Lung microvascular endothelial cell (primary cell): ENCODE measurements around the gene INTS11. TPM values are rescaled to one million over a fixed set of nuclear protein-coding genes. Genes with fewer than 3 reads are reported as not detected.

Experiments
- DNase-seq, 2 donors: peaks; one replicate each; pipeline versions ENCODE4 v3.0.0 to v3.0.0-alpha.2; 2010; ENCODE audit warnings: low read depth in 2 of 2
- total RNA-seq: library from RNA; depleted of rRNA; stranded (reverse); fragments of >200 nt; gene quantifications from 2 replicates; pipeline ENCODE4 v1.2.1, GENCODE V29; 2014

The INTS11 gene
- total RNA-seq, 1 donor from 2014 or later = 50.4 TPM

DNA sequence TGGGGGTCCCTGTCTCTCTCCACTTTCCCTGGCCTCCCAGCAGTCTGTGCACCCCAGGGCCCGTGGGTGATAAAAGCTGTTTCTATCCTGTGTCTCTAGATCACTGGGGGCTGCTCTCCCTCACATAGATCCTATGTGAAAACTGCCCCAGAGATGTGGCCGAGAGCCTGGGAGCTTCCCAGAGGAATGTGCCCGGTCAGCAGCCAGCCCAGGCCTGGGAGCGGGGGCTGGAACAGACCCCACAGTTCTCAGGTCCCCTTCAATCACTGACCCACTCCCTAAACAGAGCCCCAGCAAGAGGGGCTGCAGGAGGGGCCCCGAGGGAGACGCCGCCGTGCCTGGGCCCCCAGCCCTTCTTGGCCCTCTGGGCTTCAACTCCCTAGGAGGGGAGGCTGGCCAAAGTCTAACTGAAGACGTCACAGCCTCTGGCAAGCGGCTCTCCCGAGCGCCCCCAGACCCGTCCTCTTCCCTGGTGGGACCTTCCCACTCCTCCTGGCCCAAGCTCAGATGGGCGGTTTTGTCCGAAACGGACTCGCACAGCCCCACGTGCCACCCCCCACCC lies 33.5 kb upstream of the INTS11 start:
- DNase-seq = no peak

DNA sequence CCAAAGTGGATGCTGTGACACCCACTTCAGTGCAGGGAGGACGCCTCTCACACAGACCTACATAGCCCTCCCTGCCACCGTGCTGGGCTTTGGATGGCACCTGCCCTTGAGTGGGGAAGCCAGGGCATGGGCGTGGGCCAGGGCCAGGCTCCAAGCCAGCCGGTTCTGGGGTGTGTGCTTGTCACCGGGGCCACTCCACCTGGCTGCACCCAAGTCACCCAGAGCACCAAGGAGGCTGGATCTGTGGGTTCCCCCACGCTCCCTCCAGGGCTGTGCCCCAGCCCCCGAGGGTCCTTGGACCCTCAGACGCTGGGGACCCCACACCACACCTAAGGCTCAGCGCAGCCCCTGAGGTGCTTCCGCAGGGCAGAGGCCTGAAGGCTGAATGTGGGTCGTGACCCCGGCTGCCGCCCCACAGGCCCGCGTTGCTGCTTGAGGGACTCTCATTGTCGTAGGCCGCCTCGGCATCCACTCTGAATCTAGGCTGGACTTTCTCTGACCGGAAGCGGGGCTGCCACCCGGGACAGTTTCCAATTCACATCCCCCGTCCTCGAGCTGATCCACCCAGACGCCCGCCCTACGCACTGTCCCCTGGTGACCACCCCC lies 32.4 kb upstream of the INTS11 start:
- DNase-seq = no peak

DNA sequence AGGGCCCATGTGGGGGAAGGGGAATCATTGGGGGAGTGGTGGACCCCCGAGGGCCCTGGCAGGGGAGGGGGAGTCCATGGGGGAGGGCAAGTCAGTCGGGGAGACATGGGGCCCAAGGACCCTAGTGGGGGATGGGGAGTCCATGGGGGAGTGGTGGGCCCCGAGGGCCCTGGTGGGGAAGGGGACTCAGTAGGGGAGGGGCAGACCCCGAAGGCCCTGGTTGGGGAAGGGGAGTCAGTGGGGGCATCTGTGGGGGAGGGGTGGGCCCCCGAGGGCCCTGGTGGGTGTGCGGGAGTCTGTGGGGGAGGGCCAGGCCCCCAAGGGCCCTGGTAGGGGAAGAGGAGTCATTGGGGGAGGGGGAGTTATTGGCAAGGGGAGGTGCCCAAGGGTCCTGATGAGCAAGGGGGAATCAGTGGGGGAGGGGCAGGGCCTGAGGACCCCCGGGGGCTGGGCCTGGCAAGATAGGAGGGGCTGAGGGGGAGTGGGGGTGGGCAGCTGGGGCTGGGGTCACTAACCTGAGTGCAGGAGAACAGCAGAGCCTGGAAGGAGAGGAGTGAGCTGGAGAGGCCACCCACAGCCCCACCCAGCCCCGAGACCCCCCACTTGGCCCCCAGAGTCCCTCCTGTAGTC lies 31.8 kb upstream of the INTS11 start:
- no peak for DNase-seq

DNA sequence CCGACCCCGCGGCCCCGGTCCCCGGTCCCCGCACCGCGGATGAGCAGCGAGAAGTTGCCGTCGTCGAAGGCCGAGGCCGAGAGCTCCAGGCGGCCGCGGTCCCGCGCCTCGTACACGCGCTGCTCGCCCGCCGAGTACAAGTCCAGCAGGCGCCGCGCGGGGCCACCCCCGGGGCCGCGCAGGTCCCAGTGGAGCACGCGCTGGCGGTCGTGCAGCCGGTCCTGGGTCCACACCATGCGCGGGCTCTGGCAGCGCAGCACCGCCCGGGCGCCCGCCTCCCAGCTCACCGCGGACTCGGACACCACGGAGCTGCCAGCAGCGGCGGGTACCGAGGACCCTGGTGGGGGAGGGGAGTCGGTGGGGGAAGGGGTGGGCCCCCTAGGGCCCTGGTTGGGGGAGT lies 31.0 kb upstream of the INTS11 start:
- peak; percentile 29 to 55 for DNase-seq

DNA sequence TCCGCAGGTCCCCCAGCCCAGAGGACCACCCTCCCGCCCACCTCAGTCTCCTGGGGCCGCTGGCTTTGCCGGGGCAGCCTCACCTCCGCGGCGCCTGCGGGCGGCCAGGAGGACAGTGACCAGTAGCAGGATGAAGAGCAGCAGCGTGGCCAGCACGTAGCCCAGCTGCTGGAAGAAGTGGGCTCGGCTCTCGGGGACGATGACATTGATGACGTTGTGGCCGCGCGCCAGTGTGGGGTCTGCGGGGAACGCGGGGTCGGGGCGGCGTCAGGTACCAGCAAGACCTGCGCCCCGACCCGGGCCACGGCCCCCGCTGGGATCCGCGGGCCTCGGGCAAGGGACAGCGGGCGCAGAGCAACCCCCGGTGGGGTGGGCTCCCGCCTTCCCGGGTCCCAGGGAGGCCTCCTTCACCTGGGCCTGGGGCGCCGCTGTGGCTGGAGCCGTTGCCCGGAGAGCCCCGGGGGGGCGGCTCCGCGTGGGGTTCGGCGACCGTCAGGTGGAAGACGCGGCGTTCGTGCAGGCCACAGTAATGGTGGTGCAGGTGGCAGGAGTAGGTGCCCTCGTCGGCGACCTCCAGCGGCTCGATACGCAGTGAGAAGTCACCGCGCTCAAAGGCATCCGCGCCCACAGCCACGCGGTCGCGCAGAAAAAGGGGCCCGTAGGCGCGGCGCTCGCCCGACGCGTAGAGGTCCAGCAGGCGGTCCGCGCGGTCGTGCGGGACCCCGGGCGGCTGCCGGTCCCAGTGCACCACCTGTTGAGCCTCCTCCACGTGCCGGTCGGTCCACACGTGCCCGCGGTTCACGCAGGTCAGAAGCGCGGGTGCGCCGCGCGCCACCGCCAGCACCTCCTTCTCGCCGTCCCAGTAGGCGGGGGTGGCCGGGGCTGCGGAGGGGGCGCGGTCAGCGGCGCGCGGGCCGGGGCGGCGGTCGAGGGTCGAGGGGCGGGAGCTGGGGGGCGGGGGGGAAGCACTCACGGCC lies 30.1 kb upstream of the INTS11 start:
- no peak for DNase-seq

DNA sequence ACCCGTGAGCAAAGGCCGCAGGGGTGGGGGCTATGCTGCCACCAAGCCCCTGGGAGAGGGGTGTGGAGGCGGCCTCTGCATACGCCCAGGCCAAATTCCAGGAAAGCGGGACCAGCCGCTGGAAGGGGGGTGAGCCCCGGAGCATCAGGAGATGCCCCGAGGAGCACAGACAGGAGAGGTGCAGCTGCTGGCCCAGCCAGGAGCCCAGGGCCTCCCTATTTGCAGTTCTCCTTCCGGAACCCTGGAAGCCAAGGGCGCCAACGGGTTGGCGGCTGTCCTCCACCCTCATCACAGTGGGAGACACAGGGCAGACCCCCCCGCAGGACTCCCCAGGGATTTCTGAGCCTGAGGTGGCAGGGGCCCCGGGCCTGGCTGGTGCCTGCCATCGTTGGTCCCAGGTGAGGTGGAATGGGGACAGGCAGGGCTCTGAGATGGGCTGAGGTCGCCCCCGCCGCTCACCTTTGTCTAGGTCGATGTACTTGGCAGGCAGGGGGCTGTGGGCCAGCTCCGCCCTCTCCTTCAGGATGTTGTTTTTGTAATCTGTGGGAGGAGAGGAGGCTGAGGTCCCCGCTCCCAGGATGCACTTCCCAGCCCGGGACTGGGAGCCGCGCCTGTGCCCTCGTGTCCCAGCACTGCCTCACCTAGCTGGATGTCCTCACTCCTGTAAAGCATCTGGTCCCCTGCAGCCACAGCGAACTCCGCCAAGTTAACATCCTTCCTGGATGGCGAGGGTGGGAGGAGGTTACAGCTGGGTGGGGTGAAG lies 29.1 kb upstream of the INTS11 start:
- DNase-seq = no peak

DNA sequence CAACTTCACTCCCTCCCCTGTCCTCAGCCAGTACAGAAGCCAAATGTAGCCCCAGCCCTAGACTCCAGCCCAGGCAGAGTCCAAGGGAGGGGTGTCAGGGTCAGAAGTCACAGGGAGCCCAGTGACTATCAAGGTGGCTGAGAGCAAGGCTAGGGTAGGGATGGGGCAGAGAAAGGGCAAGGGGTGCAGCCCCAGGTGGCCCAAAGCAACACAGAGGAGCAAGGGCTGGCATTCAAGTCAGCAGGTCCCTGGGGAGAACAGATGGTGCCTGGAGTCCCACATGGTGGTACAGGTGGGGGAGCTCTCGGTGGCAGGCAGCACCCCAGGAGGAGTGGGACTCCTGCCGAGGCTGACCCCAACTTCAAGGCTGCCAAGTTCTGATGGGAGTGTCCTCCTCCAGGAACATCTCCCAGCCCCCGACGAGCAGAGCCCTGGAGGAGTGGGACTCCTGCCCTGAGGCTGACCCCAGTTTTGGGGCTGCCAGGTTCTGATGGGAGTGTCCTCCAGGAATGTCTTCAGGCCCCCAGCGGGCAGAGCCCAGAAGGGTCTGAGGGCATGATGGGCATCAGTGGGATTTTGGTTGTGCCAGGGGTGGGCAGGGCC lies 28.4 kb upstream of the INTS11 start:
- no peak for DNase-seq

DNA sequence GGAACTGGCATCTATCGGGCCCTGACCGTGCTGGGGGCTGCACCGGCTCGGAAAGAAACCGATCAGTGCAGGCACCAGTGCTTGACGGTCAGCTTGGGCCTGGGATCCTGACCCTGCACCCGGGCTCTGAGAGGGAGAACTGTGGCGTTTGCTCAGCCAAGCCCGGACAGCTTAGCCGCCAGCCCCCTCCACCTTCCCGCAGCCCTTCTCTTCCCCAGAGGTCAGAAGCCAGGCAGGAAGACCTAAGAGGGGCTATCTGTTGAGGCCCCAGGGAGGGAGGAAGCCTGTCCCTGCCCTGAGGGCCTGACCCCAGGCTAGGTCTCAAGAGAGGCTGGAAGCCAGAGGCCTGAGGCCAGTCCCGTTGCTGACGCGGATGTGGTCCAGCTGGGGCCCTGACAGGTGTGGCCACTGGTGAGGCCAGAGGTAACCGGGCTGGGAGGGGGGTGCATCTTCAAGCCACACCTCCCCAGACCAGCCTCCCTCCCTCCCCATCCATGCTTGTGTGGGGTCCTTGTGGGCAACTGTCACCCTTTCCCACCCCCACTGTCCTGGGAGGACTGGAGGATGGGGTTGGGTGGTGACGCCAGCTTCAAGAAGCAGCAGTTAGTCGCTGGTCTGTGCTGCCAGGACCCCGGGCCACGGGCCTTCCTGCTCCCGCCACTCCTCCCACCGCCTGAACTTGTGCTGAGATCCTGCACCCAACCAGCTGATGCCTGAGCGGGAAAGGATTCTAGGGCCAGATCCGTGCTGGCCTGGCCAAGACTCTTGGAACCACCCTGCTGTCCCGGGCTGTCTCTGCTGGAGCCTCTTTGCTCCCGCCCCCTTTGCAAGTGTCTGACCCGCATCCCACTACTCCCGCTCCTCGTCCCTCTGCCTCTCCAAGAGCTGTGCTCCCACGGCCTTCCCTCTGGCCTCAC lies 27.3 kb upstream of the INTS11 start:
- no peak for DNase-seq

DNA sequence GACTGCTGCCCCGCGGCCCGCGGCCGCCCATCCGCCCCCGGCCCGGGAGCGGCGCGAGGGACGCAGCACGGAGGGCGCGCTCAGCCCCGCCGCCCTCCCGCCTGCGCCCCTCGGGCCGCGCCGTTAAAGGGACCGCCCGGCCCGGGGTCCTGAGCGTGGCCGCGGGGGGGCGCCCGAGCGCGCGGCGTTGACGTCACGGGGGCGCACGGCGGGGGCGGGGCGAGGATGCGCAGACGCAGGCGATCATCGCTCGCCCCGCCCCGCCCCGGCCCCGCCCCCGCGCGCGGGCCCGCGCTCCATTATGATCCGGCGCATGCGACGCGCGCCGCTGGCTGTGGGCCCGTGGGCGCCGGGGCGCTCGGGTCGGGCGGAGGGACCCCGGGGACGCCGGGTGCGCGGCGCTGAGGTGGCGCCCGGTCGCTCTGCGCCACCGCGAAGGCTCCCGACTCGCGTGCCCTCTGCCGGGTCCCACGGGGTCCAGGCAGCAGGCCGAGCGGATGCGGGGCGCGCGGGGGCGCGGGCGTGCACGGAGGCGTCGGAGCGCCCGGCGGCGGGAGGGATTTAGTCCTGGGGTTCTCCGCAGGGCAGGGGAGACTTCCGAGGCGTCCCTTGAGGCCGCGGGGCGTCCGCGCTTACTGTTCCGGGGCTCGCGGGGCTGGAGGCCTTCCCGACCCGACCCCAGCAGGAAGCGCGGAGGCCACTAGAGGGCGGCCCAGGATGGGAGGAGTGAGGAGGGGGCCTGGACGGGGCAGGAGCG lies 25.0 kb upstream of the INTS11 start, which contains the start of gene DVL1:
TSS of gene DVL1 (minus strand) at position 163 of the 757 bp plus-strand sequence. CDS start 353 bp downstream, outside the sequence.
- DNase-seq = peak; percentile 58 to 76

DNA sequence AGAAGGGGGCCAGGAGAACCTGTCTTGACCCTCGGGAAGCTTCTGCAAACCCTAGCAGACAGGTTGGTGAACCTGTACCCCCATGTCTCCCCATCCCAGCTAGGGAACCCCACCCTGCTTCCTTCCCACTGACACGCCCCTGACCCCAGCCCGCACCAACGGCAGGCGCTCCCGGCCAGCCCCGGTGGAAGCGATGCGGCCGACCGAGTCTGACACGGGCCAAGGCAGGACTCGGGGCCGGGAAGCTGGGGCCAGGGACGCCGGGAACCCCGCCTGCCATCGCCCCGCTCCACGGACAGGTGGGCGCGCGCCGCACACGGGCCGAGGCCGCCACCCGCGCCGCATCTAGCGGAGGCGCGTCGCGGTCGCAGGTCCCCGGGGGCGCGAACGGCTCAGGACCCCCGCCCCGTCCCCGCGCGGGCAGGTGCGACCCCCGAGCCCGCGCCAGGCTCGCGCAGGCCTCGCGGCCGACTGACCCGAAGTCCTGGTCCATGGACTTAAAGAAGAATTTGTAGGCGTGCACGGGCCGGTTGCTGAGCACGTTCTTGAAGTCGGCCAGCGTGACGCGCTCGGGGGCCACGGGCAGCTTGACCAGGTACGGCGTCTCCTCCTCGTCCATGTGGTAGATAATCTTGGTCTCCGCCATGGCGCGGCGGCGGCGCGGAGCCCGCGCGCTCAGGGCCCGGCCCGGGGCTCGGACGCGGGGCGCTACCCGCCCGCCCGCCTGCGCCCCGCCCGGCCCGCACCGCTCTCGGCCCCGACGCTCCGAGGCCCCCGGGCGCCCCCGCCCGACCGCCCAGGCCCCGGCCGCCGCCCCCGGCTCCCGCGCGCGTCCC lies 24.2 kb upstream of the INTS11 start:
- DNase-seq = peak; percentile 44 to 64

DNA sequence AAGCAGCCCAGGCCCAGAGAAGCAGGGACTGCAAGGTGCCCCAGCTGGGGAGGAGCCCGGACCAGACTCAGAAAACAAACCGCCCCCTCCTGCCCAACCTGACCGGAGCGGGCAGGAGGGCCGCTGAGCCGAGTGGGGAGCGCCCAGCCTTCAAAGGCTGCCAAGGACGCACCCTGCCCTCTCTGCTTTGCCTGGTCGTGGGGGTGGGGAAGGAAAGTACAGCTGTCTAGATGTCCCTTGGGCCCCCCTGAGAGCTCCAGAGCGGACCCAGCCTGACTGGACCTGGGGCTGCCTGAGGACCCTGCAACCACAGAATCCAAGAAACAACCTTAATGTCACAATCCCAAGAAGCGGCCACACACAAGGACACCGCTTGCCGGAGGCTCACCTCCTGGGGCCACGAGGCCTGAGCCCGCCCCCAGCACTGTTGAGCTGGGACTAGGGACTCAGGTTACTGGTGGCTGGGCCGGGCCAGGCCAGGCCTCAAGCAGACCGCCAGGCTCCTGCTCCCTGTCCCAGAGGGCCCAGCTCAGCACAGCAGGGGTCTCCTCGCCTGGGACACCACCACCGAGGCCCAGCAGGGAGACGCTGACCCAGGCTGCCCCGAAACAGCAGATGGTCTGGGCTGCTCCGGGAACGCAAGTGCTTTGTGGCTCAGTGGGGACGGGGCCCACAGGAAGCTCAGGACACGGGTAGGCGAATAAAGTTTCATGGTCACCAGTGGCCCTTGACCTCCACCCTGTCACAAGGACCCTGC lies 23.4 kb upstream of the INTS11 start:
- peak in 1 of 2 donors; percentile 28 for DNase-seq

DNA sequence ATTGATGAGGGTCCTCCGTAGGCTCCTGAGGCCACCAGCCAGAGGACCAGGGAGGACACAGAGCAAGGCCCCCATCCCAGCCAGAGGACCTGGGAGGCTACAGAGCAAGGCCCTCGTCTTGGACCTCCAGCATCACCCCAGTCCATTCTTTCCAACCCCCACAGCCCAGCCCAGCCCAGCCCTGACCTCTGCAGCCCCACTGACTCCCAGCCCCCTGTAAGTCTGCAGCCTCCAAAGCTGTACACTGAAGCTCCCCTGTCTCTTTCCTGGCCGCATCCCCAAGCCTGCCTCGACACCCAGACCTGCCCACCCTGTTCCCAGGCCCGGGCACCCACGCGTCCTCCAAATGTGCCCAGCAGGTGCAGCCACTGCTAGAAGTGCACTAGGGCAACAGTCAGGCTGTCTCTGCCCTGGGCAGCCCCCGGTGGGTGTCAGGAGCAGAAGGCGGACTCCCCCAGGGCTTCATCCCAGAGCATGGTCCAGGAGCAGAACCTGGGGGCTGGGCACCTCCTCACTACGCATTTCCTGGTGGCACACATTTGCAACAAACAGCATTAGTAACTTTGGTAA lies 22.7 kb upstream of the INTS11 start:
- DNase-seq = no peak

DNA sequence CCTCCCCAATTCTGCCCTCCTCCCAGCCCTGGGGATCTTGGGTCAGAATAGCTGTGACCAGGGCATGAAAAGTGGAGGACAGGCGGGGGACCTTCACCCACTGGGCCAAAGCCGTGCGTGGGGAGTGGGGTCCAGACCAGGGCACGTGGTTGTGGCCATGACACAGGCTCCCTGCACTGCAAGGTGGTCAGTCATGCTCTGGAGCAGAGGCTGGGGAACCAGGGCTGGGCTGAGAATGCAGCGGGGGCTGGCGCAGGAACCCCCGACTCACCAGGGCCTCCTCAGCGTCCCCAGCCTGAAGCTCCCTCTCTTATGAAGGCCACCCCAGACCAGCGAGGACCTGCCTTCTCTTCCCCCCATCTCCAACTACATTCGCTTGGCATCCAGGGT lies 22.0 kb upstream of the INTS11 start:
- DNase-seq = no peak

DNA sequence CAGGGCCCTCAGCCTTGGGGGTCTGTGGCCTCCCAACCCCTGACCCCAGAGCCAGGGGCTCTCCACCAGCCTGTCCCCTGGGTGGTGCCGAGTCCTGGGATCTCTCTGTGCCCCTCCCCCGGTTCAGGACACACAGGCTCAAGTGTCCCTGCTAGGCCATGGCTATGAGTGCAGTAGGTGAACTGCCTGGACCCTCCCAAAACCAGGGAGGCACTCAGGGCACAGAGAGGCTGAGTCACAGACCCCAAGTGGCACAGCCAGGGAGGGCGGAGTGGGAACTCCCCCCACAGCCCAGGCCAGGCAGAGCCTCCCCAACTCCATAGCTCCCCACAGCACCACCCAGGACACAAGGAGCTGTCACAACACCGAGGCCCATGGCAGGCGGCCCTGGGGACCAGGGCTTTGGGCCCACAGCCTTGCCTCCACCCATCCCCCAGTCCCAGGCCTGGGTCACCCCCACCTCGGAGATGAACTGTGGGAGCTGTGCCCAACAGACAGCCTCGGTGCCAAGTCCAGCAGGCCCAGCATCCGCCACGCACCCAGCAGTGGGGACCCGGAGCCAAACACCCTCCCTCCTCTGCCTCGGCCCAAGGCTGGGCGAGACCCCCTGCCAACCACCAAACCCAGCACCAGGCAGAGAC lies 21.5 kb upstream of the INTS11 start:
- DNase-seq = no peak

DNA sequence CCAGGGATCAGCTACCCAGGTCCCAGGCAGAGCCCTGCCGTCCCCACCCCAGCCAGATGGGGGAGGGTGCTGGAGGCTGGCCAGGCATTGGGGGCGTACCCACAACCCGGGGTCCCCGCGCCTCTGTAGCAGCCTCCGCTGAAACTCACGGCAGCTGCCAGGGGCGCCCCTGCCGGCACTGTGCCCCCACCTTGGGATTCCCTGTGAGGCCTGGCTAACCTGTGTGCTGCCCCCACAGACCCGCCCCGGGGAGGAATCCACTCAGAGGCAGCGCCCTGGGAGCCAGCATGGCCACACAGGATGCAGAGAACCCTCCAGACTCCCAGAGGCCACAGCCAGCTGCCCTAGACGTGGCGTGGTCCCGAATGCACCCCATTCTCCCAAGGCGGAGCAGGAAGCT lies 20.9 kb upstream of the INTS11 start:
- DNase-seq = no peak

DNA sequence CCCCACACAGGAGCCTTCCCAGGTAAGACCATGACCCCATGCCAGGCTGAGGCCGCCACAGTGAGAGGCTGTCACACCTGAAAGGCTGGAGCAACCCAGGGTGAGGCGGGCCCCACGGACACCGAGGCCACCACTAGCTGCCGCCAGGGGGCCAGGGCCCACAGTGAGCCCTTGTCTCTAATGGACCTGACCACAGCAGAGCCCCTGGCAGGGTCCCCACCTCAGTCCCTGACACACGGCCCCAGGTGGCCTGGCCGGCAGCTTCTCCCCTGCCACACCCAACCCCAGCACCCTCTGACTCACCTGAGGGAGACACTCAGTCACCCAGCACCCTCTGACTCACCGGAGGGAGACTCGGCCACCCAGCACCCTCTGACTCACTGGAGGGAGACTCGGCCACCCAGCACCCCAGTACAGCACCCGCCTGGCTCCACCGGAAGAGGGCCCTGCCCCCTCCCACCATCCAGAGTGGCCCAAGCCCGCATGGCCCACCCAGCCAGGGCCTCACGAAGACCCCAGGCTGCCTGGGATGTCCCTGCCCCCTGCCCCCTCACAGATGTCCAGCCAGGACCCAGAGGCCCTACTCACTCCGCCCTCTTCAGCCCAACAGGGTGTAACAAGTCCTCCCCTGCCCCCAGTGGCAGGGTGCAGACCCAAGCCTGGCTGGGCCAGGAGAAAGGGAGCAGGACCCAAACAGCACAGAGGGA lies 20.3 kb upstream of the INTS11 start:
- DNase-seq = peak; percentile 52 to 54
